Heart left ventricle (tissue), 16 donors: ENCODE results near the gene MELK. TPM values are rescaled to one million over a fixed set of nuclear protein-coding genes. Genes with fewer than 3 reads are reported as not detected.

Experiments
- ATAC-seq, 4 donors: fragments of 200-7000 bp; cut with Tn5 transposase; one replicate each; pipeline ENCODE4 v1.9.1; 2020 to 2022; ENCODE audit warnings: moderate library complexity in 4 of 4, mild to moderate bottlenecking in 3 of 4, moderate number of reproducible peaks in 1 of 4
- DNase-seq, 5 donors: peaks; one replicate each; pipeline ENCODE4 v3.0.0-alpha.2; 2020
- H3K27ac ChIP-seq, 12 donors: fragments of 200-600 bp; sonication (generic) in 4 of 12; one replicate each; pipeline versions ENCODE4 v1.5.0 to v1.8.0; 2016 to 2022; ENCODE audit warnings: mild to moderate bottlenecking in 2 of 12
- H3K27me3 ChIP-seq, 9 donors: fragments of 200-600 bp; sonication (generic) in 2 of 9; one replicate each; pipeline versions ENCODE4 v1.5.1 to v1.8.0; 2016 to 2022; ENCODE audit warnings: mild to moderate bottlenecking in 3 of 9
- H3K36me3 ChIP-seq, 9 donors: fragments of 200-600 bp; sonication (generic) in 2 of 9; one replicate each; pipeline versions ENCODE4 v1.5.0 to v1.8.0; 2018 to 2022; ENCODE audit warnings: mild to moderate bottlenecking in 2 of 9
- H3K4me1 ChIP-seq, 12 donors: fragments of 200-600 bp; sonication (generic) in 4 of 12; one replicate each; pipeline versions ENCODE4 v1.5.0 to v1.8.0; 2016 to 2022; ENCODE audit warnings: mild to moderate bottlenecking in 3 of 12
- H3K4me3 ChIP-seq, 12 donors: fragments of 200-600 bp; sonication (generic) in 4 of 12; one replicate each; pipeline versions ENCODE4 v1.5.0 to v1.8.0; 2017 to 2022; ENCODE audit warnings: mild to moderate bottlenecking in 9 of 12, moderate library complexity in 4 of 12
- H3K9me3 ChIP-seq, 12 donors: fragments of 200-600 bp; sonication (generic) in 4 of 12; one replicate each; pipeline versions ENCODE4 v1.5.0 to v1.8.0; 2016 to 2022; ENCODE audit warnings: mild to moderate bottlenecking in 1 of 12
- POLR2A ChIP-seq, 2 donors: fragments of 450-650 bp; IDR thresholded peaks; one replicate each; pipeline ENCODE4 v1.6.1; 2017; ENCODE audit warnings: antibody characterized with exemption in 2 of 2, mild to moderate bottlenecking in 2 of 2, moderate library complexity in 2 of 2
- WGBS, 4 donors: extraction: QIAGEN DNeasy Blood & Tissue Kit in 2 of 4; methylation state at CpG; one replicate each; pipeline versions ENCODE4 v1.1.5 to v1.1.7; 2013 to 2018; 5-methylcytosine and 5-hydroxymethylcytosine counted together
- intact Hi-C, 10 donors: fragments of 100-400 bp; cut with DNase I; formaldehyde crosslinking; loops; one replicate each; pipeline versions ENCODE4 v1.11.1 to v1.14.2; 2022
- polyA plus RNA-seq, 2 donors: library from polyadenylated mRNA; stranded (reverse); fragments of 200-250 nt; gene quantifications; one replicate each; pipeline ENCODE4 v1.2.3, GENCODE V29; 2013
- total RNA-seq, 9 donors: library from RNA; depleted of rRNA in 2 of 9; stranded (reverse); fragments of >200 nt in 2 of 9; fragmentation: NEBNext Ultra II Directional in 3 of 9; extraction: Animal tissue kit (Norgen Biotek cat#: 25700) in 3 of 9; gene quantifications; one replicate each; pipeline versions ENCODE4 v1.1.0 to v1.2.4, GENCODE V29; 2016 to 2023
- TF ChIP-seq, protein P1 (sequence below), 12 donors: fragments of 200-600 bp; sonication (generic) in 4 of 12; IDR thresholded peaks; one replicate each; pipeline versions ENCODE4 v1.5.0 to v1.8.0; 2018 to 2022; ENCODE audit warnings: antibody characterized with exemption in 12 of 12, mild to moderate bottlenecking in 5 of 12
- donor health status: ischemic (EF 13 %, LVEDD 7.1; RV severe dilation, severe dysfunction).
- donor health status: healthy with polysubstance abuse.
- donor health status: DM: no; HTN: yes; CAD: no.
- donor health status: DM: no; HTN: no; CAD: no.
- donor health status: ischemic (EF 25% LVEDD 6.9; RV normal size, moderate dysfunction).
- donor health status: ischemic (EF 25% LVEDD 5.7; RV mildly dilated, moderate dysfunction).
- donor health status: healthy.
- donor health status: DM: yes; HTN: yes; CAD: no.
- donor health status: ischemic (EF 35%, LVEDD 5.7; RV mildly dilated, moderate dysfunction).
- donor health status: nonischemic (EF 11% LVEDD 7.7; RV severe dilation, severe dysfunction).
- donor health status: DM: yes; HTN: yes; CAD: no.
- donor health status: PGD.
- donor health status: ischemic (EF 29% LVEDD 5.4; RV normal size, mild dysfunction).
- donor health status: nonischemic (EF 23%, LVEDD 6.1; RV moderate dilation, normal function).

Gene MELK
- total and polyA plus RNA-seq, 11 donors = 0.27 to 5.3 (median 0.53) TPM; not detected in 5

DNA sequence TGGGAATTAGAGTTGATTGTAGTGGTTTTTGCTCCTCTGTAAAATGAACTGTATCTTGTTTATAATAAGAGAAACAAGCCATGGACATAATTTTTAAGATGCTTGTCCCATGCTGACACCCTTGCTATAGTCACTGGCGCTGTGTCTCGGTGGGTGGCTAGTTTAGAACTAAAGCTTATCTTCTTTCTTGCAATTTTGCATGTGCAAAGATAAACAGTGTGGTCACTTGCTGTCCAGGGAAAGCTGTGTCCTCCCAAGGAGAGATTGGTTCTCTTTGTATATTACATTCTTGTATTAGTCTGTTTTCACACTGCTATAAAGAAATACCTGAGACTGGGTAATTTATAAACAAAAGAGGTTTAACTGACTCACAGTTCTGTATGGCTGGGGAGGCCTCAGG, 143.8 kb downstream of the MELK start:
- intact Hi-C loops = no loop called here
- peaks cover 0 to 6% (median 0%) of the 10 kb centered on the region in 9 donors for H3K27me3 ChIP-seq
- no peak overlapping the region for H3K27ac ChIP-seq
- H3K9me3 ChIP-seq = no peaks in the 10 kb centered on the region
- TF ChIP-seq, protein P1, sequence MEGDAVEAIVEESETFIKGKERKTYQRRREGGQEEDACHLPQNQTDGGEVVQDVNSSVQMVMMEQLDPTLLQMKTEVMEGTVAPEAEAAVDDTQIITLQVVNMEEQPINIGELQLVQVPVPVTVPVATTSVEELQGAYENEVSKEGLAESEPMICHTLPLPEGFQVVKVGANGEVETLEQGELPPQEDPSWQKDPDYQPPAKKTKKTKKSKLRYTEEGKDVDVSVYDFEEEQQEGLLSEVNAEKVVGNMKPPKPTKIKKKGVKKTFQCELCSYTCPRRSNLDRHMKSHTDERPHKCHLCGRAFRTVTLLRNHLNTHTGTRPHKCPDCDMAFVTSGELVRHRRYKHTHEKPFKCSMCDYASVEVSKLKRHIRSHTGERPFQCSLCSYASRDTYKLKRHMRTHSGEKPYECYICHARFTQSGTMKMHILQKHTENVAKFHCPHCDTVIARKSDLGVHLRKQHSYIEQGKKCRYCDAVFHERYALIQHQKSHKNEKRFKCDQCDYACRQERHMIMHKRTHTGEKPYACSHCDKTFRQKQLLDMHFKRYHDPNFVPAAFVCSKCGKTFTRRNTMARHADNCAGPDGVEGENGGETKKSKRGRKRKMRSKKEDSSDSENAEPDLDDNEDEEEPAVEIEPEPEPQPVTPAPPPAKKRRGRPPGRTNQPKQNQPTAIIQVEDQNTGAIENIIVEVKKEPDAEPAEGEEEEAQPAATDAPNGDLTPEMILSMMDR (IDR thresholded peaks at IDR 0.05) = no peak
- TF ChIP-seq POLR2A (IDR thresholded peaks at IDR 0.05) = no peak
- no peak overlapping the region for H3K4me3 ChIP-seq
- H3K36me3 ChIP-seq = no peaks in the 10 kb centered on the region
- ATAC-seq (no peak), DNase-seq (no peak)
- H3K4me1 ChIP-seq = no peaks in the 10 kb centered on the region
- 50 to 64% (median 62%) methylated on average over 2 of the region's 2 CpGs for WGBS, 4 donors

DNA sequence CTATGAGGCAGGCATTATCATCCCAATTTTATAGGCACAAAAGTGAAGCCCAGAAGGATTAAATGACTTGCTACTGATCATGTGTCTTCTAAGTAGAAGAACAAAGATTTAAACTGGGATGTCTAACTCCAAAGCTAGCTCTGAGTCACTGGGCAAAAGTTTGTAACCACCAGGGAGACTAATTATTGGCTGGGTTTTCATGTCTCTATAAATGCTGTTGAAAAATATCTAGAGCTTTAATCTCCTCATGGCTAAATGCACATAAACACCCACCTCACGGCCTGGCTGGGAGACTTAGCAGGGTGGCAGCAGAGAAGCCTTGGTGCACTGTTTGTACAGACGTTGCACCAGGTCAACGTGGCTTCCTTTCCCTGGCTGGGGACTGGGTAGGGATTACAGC, 144.6 kb downstream of the MELK start:
- DNase-seq (no peak), ATAC-seq (no peak)
- Histone ChIP-seq H3K4me3 (no peak overlapping the region), H3K27me3 (peaks cover 0 to 6% (median 0%) of the 10 kb centered on the region in 9 donors), H3K9me3 (no peaks in the 10 kb centered on the region), H3K36me3 (no peaks in the 10 kb centered on the region), H3K4me1 (no peaks in the 10 kb centered on the region), H3K27ac (no peak overlapping the region)
- intact Hi-C loops = no loop called here
- 52 to 71% (median 68%) methylated on average over 3 of the region's 3 CpGs for WGBS, 4 donors
- TF ChIP-seq POLR2A (IDR thresholded peaks at IDR 0.05) = no peak
- TF ChIP-seq, protein P1 (IDR thresholded peaks at IDR 0.05) = no peak

DNA sequence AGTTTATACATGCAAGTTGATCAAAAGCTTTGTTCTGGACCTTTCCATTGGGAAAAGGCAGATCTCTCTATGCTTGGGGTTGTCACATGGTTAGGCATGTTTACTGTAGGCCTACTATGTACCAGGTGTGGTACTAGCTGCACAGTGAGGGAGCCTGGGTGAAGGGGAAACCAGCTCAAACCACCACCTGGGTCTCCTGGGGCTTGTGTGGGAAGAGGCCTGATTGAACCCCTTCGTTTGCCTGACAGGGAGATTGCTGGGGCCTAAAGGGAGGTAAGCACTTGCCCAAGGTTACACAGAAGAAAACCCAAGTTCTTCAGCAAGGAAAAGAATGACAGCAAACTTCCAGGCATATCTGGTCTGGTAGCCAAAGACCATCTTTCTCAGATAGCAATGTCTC, 145.9 kb downstream of the MELK start:
- TF ChIP-seq, protein P1 (IDR thresholded peaks at IDR 0.05) = no peak
- TF ChIP-seq POLR2A (IDR thresholded peaks at IDR 0.05) = no peak
- H3K27ac ChIP-seq = no peak overlapping the region
- no peak for ATAC-seq
- no peak overlapping the region for H3K4me3 ChIP-seq
- 0 to 25% (median 9%) methylated on average over 1 of the region's 1 CpG for WGBS, 4 donors
- intact Hi-C loops = no loop called here
- peaks cover 0 to 4% (median 0%) of the 10 kb centered on the region in 9 donors for H3K27me3 ChIP-seq
- no peaks in the 10 kb centered on the region for H3K9me3 ChIP-seq
- no peak for DNase-seq
- H3K4me1 ChIP-seq = no peaks in the 10 kb centered on the region
- H3K36me3 ChIP-seq = no peaks in the 10 kb centered on the region

DNA sequence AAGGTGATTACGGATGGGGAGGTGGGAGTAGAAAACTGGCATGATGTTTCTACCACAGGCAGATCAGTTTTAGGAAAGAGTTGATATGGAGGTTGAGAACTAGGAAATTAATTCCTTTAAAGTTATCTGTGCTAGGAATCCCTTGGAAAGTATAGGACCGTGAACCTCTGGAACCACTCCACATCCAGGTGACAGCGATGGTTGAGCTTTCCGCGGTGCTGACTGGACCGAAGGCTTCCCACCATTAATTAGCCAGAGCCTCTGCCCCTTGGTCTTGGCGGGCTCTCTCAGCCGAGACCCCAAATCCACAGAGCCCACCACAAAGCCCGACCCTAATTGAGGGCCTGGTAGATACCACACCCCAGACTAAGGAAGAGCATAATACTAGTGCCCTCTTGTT, 147.3 kb downstream of the MELK start:
- DNase-seq = no peak
- WGBS, 4 donors = 85 to 89% (median 88%) methylated on average over 9 of the region's 9 CpGs
- ATAC-seq = no peak
- Histone ChIP-seq H3K4me3 (no peak overlapping the region), H3K27ac (no peak overlapping the region), H3K27me3 (peaks cover 0 to 4% (median 0%) of the 10 kb centered on the region in 9 donors), H3K4me1 (no peaks in the 10 kb centered on the region), H3K36me3 (no peaks in the 10 kb centered on the region), H3K9me3 (no peaks in the 10 kb centered on the region)
- TF ChIP-seq POLR2A (IDR thresholded peaks at IDR 0.05) = no peak
- TF ChIP-seq, protein P1 (IDR thresholded peaks at IDR 0.05) = no peak
- intact Hi-C loops = no loop called here
